SU-DHL-6 (cell line): ENCODE results near the gene UGT3A1.
"Not testable (repeated sequence)": the region's sequence is repeated elsewhere in the genome, so short reads cannot be mapped to it uniquely, and the experiment has no call there.

Source experiments
- H2AFZ ChIP-seq: fragments of 200-600 bp; sonication (generic); 2 replicates; pipeline ENCODE4 v1.6.1; 2014; ENCODE audit warnings: low read depth, mild to moderate bottlenecking, moderate library complexity, mixed read lengths, antibody characterized with exemption, low read length; ENCODE audit not compliant: severe bottlenecking
- H3F3A ChIP-seq: fragments of 200-600 bp; shearing (Covaris generic); 2 replicates; pipeline ENCODE4 v1.6.0; 2016; ENCODE audit warnings: antibody characterized with exemption, mild to moderate bottlenecking; ENCODE audit not compliant: insufficient read depth
- H3K27ac ChIP-seq: fragments of 200-600 bp; sonication (generic); 2 replicates; pipeline ENCODE4 v1.5.1; 2016; ENCODE audit warnings: low read depth, mild to moderate bottlenecking, low read length, moderate library complexity, mixed read lengths
- H3K27me3 ChIP-seq: fragments of 200-600 bp; sonication (generic), shearing (Covaris generic); 2 replicates; pipeline ENCODE4 v1.6.0; 2014; ENCODE audit warnings: mild to moderate bottlenecking, low read length
- H3K36me3 ChIP-seq: fragments of 200-600 bp; sonication (generic); 2 replicates; pipeline ENCODE4 v1.6.1; 2014; ENCODE audit warnings: mild to moderate bottlenecking, low read length, mixed read lengths
- H3K4me2 ChIP-seq: fragments of 300-600, 200-600 bp; shearing (Covaris generic), sonication (generic); 2 replicates; pipeline ENCODE4 v1.6.0; 2014; ENCODE audit warnings: low read length, low read depth, mild to moderate bottlenecking; ENCODE audit not compliant: poor library complexity, severe bottlenecking
- H3K4me3 ChIP-seq: fragments of 200-600 bp; sonication (generic); 2 replicates; pipeline ENCODE4 v1.5.1; 2014; ENCODE audit warnings: antibody characterized with exemption, low read length, mild to moderate bottlenecking, mixed read lengths; ENCODE audit not compliant: insufficient read depth, poor library complexity, severe bottlenecking
- H3K79me2 ChIP-seq: fragments of 200-600 bp; sonication (generic); 2 replicates; pipeline ENCODE4 v1.6.1; 2014; ENCODE audit warnings: mild to moderate bottlenecking, low read length, moderate library complexity; ENCODE audit not compliant: insufficient read depth
- H3K9ac ChIP-seq: fragments of 200-600 bp; sonication (generic); 2 replicates; pipeline ENCODE4 v1.7.0; 2014; ENCODE audit warnings: mild to moderate bottlenecking, low read length
- H3K9me2 ChIP-seq: fragments of 200-600 bp; sonication (generic); replicated peaks from 2 replicates; pipeline ENCODE4 v1.6.1; 2014; ENCODE audit warnings: low read length; ENCODE audit not compliant: insufficient read depth
- H3K9me3 ChIP-seq: fragments of 200-600 bp; sonication (generic); 2 replicates; pipeline ENCODE4 v1.6.1; 2014; ENCODE audit warnings: low read length, mixed read lengths; ENCODE audit not compliant: insufficient read depth
- H4K20me1 ChIP-seq: fragments of 200-600 bp; sonication (generic); 2 replicates; pipeline ENCODE4 v1.6.1; 2014; ENCODE audit warnings: low read depth, mild to moderate bottlenecking, antibody characterized with exemption, low read length, moderate library complexity, mixed read lengths
- EZH2phosphoT487 ChIP-seq: fragments of 200-600 bp; sonication (generic), shearing (Covaris generic); conservative IDR thresholded peaks from 2 replicates; pipeline ENCODE4 v1.6.1; 2018; ENCODE audit warnings: mild to moderate bottlenecking, antibody characterized with exemption, low read length, moderate library complexity, mixed read lengths
- TF ChIP-seq, protein P1 (sequence below): fragments of 200-600 bp; sonication (generic); IDR thresholded peaks from one replicate; pipeline ENCODE4 v1.5.1; 2017; ENCODE audit warnings: antibody characterized with exemption, mild to moderate bottlenecking, low read length, moderate library complexity; ENCODE audit not compliant: insufficient read depth, poor library complexity, severe bottlenecking

Gene UGT3A1, protein sequence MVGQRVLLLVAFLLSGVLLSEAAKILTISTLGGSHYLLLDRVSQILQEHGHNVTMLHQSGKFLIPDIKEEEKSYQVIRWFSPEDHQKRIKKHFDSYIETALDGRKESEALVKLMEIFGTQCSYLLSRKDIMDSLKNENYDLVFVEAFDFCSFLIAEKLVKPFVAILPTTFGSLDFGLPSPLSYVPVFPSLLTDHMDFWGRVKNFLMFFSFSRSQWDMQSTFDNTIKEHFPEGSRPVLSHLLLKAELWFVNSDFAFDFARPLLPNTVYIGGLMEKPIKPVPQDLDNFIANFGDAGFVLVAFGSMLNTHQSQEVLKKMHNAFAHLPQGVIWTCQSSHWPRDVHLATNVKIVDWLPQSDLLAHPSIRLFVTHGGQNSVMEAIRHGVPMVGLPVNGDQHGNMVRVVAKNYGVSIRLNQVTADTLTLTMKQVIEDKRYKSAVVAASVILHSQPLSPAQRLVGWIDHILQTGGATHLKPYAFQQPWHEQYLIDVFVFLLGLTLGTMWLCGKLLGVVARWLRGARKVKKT

DNA sequence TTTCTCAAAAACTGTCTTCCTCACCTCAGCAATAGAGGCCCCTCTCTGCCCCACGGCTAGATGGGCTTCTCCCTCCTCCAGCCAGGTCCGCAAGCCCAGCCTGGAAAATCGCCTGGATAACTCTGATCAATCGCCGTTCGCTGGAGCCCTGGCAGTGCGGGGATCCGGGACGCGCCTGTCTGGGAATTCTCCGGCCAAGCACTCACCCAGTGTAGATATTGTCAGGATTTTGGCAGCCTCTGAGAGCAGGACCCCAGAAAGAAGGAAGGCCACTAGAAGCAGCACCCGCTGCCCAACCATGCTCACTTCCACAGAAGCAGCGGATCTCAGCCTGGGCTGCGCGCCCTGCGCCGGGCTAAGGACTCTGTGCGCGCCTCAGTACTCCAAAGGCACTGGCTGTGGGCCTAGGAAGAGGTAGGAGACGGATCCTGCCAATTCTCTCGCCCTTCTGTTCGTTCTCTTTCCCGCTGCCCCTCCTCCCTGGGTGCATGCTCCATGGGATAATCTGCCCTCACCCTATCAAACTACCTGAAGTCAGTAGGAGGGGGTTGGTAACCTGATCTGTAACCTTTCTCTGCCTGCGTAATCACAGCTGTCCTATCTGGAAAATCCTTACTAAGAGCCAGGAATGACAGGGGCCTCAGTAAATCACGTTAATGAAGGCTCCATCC is at the start of gene UGT3A1:
TSS of gene UGT3A1 (minus strand) at position 450 of the 671 bp plus-strand sequence. CDS start at position 300, 150 bp downstream.
- H3K36me3 ChIP-seq = no peaks in the 10 kb centered on the region
- H3K4me3 ChIP-seq = no peak within 1 kb of the TSS
- H3K9me2 ChIP-seq = no peaks in the 10 kb centered on the region
- no peaks in the 10 kb centered on the region for H3K27me3 ChIP-seq
- no peak within 1 kb of the TSS for H3K4me2 ChIP-seq
- no peaks in the 10 kb centered on the region for H3K9me3 ChIP-seq
- H3K79me2 ChIP-seq = no peaks in the 10 kb centered on the region
- no peak within 1 kb of the TSS for H3K9ac ChIP-seq
- no peak for TF ChIP-seq EZH2phosphoT487
- TF ChIP-seq, protein P1, sequence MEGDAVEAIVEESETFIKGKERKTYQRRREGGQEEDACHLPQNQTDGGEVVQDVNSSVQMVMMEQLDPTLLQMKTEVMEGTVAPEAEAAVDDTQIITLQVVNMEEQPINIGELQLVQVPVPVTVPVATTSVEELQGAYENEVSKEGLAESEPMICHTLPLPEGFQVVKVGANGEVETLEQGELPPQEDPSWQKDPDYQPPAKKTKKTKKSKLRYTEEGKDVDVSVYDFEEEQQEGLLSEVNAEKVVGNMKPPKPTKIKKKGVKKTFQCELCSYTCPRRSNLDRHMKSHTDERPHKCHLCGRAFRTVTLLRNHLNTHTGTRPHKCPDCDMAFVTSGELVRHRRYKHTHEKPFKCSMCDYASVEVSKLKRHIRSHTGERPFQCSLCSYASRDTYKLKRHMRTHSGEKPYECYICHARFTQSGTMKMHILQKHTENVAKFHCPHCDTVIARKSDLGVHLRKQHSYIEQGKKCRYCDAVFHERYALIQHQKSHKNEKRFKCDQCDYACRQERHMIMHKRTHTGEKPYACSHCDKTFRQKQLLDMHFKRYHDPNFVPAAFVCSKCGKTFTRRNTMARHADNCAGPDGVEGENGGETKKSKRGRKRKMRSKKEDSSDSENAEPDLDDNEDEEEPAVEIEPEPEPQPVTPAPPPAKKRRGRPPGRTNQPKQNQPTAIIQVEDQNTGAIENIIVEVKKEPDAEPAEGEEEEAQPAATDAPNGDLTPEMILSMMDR = no peak
- no peak within 1 kb of the TSS for H2AFZ ChIP-seq
- H3F3A ChIP-seq = no peaks in the 10 kb centered on the region
- no peak within 1 kb of the TSS for H3K27ac ChIP-seq
- no peaks in the 10 kb centered on the region for H4K20me1 ChIP-seq

DNA sequence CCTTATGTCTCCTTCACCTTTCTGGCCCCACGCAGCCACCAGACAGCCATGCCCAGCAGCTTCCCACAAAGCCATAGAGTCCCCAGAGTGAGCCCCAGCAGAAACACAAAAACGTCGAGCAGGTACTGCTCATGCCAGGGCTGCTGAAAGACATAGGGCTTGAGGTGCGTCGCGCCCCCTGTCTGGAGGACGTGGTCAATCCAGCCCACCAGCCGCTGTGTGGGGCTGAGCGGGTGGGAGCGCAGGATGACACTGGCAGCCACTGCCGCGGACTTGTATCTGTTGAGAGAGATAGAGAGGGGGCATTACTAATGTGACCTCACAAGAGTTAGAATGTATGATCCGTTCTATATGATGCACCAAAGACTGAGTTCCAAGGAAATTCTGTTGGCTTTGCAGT is 44.5 kb upstream of the UGT3A1 start:
- H3K9me3 ChIP-seq = no peaks in the 10 kb centered on the region
- no peaks in the 10 kb centered on the region for H3F3A ChIP-seq
- no peaks in the 10 kb centered on the region for H3K79me2 ChIP-seq
- no peak overlapping the region for H3K9ac ChIP-seq
- no peaks in the 10 kb centered on the region for H3K9me2 ChIP-seq
- no peaks in the 10 kb centered on the region for H3K36me3 ChIP-seq
- TF ChIP-seq, protein P1 = no peak
- no peak for TF ChIP-seq EZH2phosphoT487
- no peak overlapping the region for H2AFZ ChIP-seq
- no peak overlapping the region for H3K4me2 ChIP-seq
- no peaks in the 10 kb centered on the region for H3K27me3 ChIP-seq
- H3K27ac ChIP-seq = no peak overlapping the region
- no peak overlapping the region for H3K4me3 ChIP-seq
- H4K20me1 ChIP-seq = no peaks in the 10 kb centered on the region

DNA sequence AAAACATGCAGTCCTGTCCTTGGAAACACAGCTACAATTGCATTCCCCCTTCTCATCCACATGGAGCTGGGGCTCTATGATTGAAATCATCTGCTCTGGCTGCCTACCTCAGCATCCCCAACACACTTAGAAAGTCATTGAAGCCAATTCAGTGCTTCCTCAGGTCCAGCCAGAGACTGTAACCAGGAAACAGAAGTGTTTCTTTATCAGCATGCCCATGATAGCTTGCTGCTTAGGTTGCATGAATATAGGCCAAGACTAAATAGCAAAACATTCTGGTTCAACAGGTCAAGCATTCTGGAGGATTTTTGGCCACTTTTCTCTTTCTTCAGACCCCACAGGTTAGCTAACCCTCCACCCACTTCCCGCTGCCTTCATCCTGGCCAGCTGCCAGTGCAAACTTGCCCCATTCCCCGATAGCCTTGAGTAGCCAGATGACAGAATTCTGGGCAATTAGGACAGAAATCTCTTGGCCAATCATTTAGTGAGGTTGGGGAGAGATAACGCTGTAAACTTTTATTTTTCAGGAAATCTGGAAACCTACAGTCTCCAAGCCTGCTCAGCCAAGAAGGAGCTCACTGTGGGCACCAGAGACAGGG is 43.4 kb upstream of the UGT3A1 start:
- not testable (repeated sequence) for H3K4me2 ChIP-seq, H3K79me2 ChIP-seq, H3F3A ChIP-seq

More for the DNA sequence above, 43.4 kb upstream of the UGT3A1 start:
- not testable (repeated sequence) for H3K36me3 ChIP-seq, H3K27ac ChIP-seq, H3K9me2 ChIP-seq, H3K9ac ChIP-seq, H2AFZ ChIP-seq, H3K4me3 ChIP-seq, H4K20me1 ChIP-seq, H3K9me3 ChIP-seq, H3K27me3 ChIP-seq
